ENCODE results near the gene NOP9.

NOP9 gene

DNA sequence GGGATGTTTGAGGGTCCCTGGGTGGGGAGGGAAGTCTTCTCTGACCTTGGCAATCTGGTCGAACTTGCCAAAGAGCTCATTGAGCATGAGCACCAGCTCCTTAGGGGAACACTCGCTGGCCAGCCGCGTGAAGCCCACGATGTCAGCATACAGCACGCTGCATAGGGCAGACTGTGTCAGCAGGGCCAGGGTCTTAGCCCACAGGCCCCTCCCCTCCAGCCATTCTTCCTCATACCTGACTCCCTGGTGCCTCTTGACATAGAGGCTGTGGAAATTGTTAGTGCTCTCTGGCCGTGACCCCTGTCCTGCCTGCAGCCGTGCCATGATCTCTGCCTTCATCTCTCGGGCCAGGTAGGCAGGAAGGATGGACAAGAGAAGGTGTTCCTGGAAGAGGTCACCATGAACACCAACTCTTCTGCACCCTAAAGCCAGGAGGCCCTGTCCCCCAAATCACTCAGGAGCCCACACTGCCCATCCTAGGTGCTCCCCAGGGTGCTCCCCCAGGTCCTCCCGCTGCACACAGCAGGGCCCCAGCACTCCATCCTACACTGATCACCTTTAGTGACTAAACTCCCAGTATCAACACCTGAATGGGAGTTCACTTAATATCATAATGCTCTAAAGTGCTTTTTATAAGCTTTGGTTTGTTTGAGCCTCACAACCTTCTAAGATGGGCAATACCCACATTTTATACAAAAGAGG, 31.5 kb downstream of the NOP9 start:
- no peak for TF ChIP-seq CTCF (IDR thresholded peaks at IDR 0.05)

- TF ChIP-seq CTCF (IDR thresholded peaks at IDR 0.05) = no peak
Observed at GRCh38 chr14:24331731-24332267, 32.1 kb downstream of the NOP9 start.

DNA sequence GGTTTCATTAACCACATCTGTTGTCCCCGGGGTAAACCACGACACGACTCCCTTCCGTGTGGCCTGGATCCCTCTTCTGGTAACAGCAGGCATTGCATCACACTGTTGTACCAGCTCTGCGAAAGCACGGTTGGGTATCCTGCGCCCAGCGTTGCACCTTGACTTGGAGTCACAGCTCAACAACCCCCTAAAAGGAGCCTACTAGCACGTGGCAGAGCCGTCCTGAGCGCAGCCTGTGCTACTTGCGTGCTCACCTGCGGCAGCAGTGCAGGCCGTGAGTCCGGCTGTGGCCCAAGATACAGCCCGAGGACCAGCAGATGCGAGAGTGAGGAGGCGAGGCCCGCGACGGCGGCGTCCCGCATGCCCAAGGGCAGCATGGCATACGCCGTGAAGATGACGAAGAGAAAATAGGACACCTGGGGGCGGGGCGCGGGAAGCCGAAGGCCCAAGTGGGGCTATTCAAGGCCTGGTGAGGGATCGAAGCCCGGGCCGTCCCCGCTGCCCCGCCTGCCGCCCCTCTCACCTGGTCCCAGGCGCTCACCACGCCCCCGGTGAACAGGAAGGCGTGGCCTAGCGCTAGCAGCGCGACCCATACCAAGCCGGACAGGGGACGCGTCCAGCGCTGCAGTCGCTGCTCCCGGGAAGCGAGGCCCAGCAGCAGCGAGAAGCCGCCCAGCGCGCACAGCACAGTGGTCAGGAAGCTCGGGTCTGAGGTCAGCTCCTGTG, 32.8 kb downstream of the NOP9 start:
- peak; percentile 67 for TF ChIP-seq CTCF (IDR thresholded peaks at IDR 0.05)

DNA sequence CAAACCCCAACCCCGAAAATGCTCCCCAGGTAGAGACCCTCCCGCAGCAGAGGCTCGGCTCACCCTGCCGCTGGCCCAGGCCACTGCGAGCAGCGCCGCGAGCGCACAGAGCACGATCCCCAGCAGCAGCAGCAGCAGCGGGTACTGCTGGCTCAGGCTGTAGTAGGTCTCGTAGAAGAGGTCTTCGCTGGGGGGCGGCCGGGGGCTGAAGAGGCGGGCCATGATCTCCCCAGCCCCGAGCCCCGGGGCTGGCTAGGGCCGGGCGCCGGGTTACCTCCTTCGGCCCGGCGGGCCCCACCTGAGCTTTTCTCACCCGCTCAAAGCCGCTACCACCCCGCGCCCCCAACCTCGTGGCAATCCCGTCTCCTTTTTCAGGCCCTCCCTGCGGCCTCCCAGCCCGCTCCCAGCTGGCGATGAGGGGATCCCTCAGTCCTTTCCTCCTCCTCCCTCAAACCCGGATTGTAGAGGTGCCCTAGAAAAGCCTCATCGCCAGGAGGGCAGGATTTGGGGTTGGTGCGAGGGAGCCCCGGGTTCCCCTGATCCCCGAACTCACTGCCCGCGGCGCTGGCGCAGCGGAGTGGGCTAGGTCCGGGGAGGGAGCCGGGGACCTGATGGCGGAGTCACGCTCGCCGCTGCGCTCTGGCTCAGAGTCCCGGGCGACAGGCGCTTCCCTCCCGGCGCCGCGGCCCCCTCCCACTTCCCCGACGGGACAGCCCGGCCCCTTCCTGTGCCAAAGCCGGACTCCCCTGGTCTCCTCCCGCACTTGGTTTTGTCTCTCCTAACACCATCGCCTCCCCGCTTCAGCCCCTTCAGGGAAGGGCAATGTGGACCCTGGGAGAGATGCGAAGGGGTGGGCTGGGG, 35.0 kb downstream of the NOP9 start, which contains the start of gene ADCY4:
TSS of gene ADCY4 (minus strand) at position 641 of the 861 bp plus-strand sequence. CDS start at position 222, 419 bp downstream.
- TF ChIP-seq CTCF (IDR thresholded peaks at IDR 0.05) = no peak

DNA sequence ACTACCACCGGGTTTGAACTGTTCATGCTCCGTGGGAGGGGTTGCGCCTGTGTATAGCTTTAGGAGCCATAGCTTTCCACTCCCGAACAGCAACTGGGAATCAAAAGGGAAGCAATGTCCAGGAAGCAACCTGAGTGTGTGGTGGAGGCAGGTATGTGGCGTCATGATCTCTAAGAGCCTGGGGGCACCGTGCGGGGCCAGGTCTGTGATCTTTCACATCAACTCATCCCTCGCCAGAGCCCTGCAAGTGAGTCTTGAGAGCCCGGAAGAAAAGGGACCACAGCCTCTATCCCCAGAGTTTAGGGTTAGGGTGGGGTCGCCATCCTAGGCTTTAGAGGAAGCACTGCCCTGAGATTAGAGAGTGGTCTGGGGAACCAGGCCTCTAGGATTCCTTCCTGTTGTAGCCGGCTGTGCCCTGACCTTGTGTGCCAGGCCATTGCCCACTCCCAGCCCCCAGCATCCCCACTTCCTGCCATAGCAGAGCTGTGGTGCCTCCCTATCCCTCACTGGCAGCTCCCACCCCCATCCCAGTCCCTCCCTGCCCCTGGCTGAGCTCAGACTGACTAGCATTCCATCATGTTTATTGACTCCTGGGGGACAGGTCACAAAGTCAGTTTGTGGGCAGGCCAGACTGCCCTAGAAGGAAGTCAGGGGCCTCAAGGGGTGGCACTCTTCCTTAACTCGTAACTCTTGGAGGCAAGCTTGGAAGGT, 36.0 kb downstream of the NOP9 start:
- TF ChIP-seq CTCF (IDR thresholded peaks at IDR 0.05) = no peak

- no peak for TF ChIP-seq CTCF (IDR thresholded peaks at IDR 0.05)
Observed at GRCh38 chr14:24337144-24337823, 37.6 kb downstream of the NOP9 start.

Data from LNCAP (cell line).